NCI-H1105 (cell line): ENCODE results near the gene OR14A16.

Source experiments
- DNase-seq: peaks from one replicate; lab custom pipeline; 2025; lab: John Stamatoyannopoulos, UW

Gene OR14A16, protein sequence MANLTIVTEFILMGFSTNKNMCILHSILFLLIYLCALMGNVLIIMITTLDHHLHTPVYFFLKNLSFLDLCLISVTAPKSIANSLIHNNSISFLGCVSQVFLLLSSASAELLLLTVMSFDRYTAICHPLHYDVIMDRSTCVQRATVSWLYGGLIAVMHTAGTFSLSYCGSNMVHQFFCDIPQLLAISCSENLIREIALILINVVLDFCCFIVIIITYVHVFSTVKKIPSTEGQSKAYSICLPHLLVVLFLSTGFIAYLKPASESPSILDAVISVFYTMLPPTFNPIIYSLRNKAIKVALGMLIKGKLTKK

DNA sequence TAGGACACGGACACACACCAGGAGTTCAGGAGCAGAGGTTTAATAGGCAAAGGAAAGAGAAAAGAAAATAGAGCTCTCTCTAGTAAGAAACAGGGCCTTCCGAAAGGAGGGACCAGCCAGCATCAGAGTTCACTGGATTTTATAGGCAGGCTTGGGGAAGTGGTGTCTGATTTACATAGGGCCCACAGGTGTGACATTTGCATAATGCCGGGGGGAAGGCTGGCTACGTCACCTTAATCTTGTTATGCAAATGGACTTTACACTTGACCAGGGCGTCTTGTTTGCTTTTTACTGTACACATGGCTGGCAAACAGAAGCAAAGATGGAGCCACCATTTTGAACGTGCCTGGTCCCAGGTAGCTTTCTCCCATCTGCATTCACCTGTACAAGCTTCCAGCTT is at the start of gene OR14A16:
TSS of gene OR14A16 (minus strand) at position 97 of the 400 bp plus-strand sequence. CDS start 8,390 bp downstream, outside the sequence.
- no peak for DNase-seq

DNA sequence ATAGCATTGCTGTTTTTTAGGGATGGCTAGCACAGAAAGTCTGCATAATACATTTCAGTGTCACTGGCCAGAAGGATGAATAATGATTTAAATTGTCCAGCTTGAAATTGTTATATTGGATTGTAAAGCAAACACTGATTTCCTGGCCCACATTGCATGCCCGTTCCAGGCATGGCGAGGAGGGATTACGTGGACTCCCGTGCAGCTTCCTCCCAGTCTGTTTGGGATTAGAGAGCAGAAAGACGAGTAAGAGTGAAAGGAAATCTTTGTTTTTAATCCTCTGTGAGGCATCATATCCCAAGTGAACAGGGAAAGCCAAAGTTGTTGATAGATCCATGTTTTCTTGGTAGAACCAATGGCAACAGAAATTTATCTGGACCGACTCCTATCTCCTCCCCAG is 41.5 kb upstream of the OR14A16 start:
- DNase-seq, result no peak

DNA sequence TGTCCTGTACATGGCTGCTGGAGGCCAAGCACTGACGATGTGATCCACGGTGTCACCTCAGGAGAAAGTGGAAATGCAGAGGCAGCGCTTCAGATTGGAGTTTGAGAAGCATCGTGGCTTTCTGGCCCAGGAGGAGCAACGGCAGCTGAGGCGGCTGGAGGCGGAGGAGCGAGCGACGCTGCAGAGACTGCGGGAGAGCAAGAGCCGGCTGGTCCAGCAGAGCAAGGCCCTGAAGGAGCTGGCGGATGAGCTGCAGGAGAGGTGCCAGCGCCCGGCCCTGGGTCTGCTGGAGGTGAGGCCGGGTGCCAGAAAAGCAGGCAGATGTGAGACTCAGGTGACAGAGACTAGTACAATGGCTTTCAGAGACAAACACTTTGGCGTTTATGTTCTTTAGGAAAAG is 40.7 kb upstream of the OR14A16 start:
- no peak for DNase-seq

DNA sequence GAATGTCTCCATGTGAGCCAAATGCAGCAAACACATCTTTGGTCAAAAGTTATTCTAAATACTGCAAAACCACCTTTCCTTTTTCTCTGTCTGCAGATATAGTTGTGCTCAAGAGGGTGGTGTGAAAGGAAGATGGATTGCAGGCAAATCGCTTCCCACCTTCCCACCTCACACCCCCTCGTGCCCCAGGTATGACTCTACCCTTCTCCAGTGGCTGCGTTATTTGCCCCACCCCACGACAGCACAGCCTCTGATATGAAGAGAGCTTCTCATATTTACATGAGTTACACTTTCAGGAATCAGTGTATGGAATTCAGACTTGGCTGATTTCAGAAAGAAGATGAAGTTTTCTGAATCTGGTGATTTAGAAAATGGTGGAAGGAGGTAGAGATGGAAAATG is 38.8 kb upstream of the OR14A16 start:
- no peak for DNase-seq

DNA sequence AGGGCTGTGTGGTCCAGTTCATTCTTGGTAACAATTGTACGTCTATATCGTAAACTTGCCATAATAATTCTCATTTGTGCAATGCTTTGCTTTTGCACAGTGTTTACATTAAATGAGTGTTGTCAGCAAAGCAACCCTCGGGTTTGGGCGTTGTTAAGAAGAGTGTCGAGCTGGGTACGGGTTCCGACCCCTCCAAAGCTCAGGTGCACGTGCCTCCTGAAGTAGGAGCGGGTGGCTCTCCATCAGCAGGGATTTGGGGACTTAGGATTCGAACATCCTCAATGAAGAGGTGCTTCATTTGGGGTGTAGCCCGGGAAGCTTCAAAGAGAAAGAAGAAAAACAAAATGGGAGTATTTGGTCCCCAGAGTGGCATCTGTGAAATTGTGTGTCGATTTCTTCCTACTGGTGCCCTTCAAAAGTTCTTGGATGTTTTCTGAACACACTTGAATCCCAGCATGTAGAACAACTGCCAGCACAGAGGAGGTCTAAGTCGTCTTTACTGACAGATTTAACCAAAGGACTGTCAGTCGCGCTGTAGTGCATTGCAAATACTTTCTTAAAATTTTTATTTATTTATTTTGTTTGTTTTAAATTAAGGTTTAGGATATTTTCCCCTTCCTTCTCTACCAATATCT is 34.2 kb upstream of the OR14A16 start:
- no peak for DNase-seq

DNA sequence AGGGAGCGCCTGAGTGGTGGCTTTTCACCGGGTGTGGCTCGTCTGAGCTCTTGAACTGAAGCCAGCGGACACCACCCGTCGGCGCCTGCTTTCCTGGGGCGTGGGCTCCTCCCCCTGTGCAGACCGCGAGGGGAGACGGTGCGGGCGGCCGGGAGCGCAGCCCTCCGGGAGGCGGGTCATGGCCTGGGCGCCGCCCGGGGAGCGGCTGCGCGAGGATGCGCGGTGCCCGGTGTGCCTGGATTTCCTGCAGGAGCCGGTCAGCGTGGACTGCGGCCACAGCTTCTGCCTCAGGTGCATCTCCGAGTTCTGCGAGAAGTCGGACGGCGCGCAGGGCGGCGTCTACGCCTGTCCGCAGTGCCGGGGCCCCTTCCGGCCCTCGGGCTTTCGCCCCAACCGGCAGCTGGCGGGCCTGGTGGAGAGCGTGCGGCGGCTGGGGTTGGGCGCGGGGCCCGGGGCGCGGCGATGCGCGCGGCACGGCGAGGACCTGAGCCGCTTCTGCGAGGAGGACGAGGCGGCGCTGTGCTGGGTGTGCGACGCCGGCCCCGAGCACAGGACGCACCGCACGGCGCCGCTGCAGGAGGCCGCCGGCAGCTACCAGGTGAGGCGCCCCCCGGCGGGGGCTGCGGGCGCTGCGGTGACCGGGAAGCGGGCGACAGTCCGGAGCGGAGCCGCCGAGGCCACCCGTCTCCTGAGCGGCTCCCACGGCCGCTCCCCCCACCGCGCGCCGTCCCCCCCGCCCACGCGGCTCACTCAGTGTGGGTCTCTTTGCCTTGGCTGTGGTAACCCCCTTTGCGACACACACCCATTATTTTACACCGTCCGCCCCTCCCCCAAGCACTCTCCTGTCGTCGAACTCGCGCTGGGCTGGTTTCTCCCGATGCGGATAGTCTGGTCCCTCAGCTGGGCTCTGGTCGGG is 33.4 kb upstream of the OR14A16 start, which contains the start of gene TRIM58:
TSS of gene TRIM58 (plus strand) at position 119 of the 916 bp plus-strand sequence. CDS start at position 179, 60 bp downstream.
- no peak for DNase-seq

DNA sequence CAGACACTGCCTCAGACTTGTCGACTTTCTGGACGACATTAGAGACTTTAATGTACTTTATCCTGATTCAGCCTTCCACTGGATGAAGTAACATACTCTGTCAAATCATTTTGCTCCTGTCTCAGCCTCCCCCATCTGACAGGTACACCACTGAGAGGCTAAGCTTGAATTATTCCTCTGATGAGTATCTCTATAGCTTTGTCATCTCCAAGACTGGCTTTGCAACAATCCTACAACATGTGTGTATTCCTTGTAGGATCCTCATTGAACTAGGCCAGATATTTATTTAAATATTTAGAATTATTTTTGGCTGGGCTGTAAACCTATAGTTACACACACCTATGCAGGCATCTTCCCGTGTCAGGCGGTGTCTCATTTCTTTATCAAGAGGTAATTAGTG is 32.0 kb upstream of the OR14A16 start:
- DNase-seq, result no peak

DNA sequence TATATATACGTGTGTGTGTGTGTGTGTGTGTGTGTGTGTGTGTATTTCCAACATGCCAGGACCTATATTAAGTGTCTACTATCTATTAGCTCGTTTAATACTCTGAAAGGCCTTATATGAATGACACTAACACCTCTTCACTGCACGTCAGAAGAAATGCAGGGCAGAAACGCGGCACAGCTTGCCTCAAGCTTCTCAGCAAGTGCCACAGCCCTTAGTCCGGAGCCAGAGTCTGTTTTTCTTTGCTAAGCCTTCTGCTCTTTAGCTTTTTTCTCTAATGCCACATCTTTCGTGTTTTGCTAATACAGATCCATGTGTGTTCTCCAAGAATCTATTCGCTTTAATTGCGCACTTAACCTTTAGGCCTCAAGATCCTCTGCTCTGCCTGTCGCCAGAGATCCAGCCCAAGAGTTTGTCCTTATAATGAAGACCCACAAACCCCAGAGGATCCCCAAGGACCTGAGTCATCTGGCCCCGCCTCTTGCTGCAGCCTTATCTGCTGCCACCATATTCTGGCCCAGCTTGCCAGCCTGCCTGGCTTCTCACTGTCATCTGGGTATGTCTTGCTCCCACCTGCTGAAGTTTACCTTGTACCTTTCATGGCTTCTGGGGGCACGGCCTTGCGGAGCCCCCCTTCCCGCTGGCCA is 31.1 kb upstream of the OR14A16 start:
- DNase-seq, result no peak

DNA sequence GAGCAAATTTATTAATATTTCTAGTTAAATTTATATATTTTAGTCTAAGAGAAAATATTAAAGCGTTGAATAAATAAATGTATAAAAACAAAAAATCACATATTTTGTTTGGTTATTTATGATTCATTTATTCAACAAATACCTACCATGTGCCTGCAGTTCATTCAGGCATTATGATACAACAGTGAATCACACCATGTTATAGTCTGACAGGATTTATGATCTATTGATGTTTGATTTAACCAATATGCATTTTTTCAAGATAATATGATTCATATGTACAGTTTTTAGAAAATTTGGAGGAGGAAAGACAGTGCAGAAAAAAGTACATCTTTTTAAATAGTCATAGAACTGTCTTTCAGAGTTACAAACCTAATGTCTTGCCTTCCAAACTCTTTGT is 25.7 kb upstream of the OR14A16 start:
- no peak for DNase-seq

DNA sequence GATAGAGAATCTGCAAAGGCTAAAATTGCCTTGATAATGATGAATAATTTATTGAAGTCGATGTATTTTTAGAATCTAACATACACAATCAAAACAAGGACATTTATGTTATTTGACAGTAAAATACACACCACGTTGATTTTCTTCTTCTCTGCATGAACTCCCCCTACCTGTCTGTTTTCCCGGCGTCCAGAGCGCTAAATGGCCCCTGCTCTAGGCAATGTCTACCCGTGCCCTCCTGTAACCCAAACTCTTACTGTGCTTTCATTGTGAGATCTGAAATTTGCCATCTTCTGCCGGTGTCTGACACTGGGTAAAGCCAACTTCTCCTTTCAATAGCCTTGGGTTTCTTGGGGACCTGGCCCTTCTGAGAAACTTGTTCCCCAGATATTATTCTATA is 24.4 kb upstream of the OR14A16 start:
- DNase-seq, result no peak

DNA sequence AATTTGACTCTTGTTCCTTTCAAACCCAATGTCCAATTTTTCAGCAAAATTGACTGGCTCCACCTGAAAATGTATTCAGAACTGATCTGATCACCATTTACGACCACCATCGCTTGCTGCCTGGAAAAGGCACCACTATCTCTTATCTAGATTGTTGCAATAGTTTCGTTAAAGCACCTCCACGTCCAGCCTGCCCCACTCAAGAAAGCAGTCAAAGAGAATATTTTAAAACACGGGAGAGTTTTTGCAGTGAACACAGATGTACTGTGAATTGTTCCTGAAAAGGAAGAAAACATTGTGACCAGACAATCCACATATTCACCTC is 21.7 kb upstream of the OR14A16 start:
- DNase-seq, result no peak

DNA sequence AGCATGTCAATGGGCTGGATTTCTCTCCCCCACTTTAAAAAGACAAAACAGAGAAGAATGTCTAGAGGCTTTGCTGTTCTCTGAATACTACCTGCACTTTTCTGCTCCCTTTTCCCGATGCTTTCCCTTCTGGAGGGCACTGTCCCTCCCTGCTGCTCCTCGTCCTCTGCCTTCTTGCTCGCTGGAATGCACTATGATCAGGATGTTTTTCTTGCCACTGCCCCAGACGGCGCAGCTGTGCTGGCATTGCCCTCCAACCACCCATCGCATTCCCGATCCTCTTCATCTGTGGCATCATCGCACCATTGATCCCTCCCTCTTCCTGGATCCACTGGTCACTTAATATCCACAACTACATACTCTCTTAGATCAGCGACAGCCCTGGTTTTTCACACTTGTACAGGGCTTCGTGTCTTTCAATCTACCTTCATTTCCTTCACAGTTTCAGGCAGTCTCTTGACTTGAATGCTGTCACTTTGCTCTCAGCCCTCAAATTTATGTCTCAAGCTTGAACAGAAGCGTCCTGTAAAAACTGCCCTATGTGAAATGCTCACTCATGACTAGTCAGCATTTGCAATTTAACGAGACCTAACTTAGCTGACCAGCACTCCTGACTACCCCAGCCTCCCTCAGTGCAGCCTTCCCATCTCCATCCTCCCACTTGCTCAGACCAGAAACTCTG is 21.2 kb upstream of the OR14A16 start:
- no peak for DNase-seq

DNA sequence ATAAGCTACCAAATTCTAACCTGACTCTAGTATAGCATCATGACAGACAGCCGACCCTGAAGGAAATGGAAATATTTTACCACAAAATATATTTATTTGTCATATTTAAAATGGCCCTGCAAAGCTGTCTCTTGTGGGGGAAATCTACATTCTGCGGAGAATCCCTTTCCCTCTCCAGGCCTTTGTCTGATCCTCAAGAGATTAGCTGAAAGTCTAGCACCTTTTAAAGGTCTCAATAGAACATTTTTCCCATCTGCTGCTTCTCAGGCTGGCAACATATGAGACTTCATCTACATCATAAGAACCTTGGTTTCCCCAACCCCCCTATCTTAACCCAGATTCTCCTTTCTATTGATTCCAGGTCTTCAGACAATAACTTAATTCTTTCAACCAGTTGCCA is 19.5 kb upstream of the OR14A16 start:
- no peak for DNase-seq

DNA sequence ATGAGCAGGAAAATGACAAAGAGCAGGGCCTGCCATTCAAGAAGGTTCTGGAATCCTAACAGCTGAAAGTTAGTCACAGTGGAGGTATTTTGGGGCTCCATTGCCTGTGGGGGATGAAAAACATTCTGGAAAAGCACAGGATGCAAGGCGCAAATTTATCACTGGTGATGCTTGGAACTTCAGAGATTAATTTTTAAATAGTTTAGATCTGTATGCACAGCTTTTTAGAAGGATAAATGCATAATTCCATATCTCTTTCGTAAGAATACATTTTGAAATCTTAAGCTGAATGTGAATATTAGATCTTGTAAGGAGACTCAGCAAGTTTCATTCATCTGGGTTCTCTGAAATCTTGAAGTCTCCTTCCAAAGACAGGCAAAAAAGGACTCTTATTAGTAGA is 17.9 kb upstream of the OR14A16 start, which contains the start of gene OR11L1:
TSS of gene OR11L1 (minus strand) at position 101 of the 400 bp plus-strand sequence. CDS start at position 101, 0 bp downstream.
- no peak for DNase-seq

DNA sequence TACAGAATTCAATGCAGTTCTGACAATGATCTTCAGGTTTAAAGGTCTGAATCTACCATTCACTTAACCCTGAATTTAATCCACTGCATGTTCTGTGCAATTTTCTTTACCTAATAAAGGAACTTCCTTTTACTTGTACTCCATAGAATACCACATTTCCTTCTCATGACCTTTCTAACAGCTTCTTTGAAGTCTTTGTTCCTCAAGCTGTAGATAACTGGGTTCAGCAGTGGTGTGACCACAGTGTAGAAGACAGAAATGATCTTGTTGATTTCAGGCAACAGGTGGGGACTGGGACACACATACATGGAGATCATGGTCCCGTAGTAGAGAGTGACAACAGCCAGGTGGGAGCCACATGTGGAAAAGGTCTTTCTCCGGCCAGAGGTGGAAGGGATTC is 16.9 kb upstream of the OR14A16 start:
- DNase-seq, result no peak

DNA sequence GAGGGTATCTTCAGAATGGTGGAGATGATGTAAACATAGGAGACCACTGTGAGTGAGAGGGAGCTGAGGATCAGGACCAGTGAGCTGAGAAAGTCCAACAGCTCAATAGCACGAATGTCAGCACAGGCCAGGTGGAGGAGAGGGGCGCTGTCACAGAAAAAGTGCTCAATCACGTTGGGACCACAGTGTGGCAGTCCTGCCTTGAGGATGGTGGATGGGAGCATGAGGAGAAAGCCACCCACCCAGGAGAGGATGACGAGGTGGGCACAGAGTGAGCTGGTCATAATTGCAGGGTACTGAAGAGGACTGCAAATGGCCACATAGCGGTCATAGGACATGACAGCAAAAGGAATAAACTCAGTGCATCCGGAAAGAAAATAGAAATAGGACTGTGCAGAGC is 9.7 kb upstream of the OR14A16 start:
- no peak for DNase-seq

DNA sequence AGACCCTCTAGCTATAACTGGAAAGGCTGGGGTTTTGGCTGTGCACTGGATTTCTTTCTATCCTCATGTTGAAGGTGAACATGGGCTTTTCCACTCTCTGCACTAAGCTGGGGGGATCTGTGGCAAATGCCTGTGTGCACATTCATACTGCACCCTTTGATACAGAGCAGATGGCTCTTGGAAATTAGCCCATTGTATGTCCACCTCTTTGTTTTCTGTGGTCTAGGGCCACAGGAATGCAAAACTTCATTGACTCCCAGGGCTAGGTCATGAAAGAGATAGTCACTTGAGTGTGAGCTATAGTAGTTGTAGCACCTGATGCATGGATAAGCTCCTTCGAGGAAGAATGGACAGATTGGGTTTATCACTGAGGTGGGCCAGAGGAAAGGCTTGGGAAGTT is 5.7 kb upstream of the OR14A16 start:
- DNase-seq, result no peak

DNA sequence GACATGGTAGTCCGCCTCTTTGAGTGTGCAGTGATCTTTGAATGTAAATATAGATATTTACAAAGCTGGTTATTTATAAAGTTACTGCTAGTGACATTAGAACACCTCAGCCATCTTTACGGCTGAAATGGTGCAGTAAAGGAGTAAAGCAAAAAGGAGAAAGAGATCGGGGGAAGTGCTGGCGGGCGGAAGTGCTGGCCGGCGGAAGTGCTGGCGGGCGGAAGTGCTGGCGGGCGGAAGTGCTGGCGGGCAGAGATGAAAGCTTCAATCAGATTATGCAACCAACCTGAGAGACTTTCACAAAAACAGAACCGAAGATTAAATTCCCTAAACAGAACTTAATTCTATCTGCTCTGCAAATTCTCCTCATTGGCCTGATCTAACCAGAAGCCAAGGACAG is 1.4 kb upstream of the OR14A16 start:
- DNase-seq, result no peak

DNA sequence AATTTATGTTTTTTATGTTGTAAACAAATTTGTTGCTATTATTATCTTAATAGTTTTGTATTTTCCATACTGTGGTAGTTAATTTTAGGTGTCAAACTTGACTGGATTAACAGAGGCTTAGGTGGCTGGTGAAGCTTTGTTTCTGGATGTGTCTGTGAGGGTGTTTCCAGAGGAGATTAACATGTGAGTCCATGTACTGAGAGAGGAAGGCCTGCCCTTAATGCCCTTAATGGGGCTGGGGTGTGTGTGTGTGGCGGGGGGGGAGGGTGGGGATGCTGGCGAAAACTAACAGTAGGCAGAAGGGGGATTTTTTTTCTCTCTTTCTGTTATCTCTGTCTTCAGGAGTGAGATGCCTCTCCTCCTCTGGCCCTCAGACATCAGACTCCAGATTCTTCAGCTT is 1.9 kb downstream of the OR14A16 start:
- DNase-seq, result no peak

DNA sequence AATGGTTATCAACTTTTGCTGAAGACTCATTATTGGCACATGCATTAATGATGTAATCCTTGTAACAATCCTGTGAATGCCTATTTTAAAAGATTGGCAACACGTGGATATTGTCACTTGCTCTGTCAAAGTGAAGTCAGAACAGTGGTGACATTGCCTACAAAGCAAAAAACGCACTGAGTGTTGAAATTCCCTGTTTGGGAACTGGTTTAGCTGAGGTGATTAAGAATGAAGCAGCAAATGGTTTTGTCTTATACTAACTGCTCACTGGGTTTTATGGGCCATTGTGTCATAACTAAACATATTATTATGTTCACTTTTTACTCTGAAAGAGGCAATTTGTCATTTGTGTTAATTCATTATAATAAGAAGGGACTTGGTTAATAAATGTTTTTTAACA is 11.3 kb downstream of the OR14A16 start:
- no peak for DNase-seq

DNA sequence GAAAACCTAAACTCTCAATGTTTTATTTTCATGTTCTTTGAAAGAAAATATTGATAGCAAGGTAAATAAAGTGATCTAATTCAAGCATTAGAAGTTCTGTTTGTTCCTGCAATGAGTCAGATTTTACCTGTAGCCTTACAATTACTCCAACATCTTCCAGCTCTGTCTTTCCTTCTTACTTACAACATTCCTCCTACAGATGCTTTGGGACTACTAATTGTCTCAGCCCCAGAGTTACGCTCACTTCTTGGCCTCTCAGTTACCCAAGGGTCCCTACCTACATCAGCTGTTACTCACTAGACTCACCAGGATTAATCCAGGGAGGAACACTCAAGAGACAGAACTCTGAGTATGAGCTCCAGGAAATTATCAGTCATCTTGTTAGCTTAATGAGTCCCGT is 26.4 kb downstream of the OR14A16 start:
- no peak for DNase-seq

DNA sequence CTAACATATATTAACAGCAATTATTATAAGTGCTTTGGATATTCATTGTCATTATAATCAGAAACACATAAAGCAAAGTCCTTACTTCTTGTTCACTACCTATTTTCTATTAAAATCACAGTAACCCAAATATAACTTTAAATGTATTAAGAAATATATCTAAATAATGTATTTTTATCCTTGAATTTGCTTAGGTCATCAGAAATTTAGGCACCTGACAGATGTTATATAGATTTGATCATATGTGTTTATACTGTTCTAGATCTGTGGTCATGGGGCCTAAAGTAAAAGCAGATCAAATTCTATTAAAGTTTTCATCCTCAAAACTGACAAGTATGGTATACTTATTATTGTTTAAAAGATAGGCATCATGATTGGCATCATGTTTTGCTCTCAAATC is 54.3 kb downstream of the OR14A16 start:
- DNase-seq, result no peak
